ENCODE measurements around the gene KCTD17. TPM values are rescaled to one million over a fixed set of nuclear protein-coding genes. Genes with fewer than 3 reads are reported as not detected.

Gene KCTD17
- total and polyA plus RNA-seq, 10 donors, result 10.7 to 27.5 (median 17.3) TPM

GRCh38 chr22:37062702-37063381 lies 11.3 kb downstream of the KCTD17 start:
- 86 to 94% (median 89%) methylated on average over 9 to 15 of the region's 15 CpGs for WGBS, 5 donors
- Histone ChIP-seq H3K36me3 (peaks cover 0 to 48% (median 15%) of the 10 kb centered on the region in 6 donors), H3K4me3 (no peak overlapping the region), H3K27ac (no peak overlapping the region), H3K9me3 (no peaks in the 10 kb centered on the region), H3K4me1 (no peaks in the 10 kb centered on the region), H3K27me3 (replicated peaks in 1 of 7) (peaks cover 0 to 13% (median 0%) of the 10 kb centered on the region in 7 donors)
- intact Hi-C loops (cut with DNase I; ENCODE audit: low total_unique reads), result no loop called here
- no peak for TF ChIP-seq CTCF (IDR thresholded peaks at IDR 0.05 in 8 of 11, conservative IDR thresholded peaks at IDR 0.05 in 3 of 11)
- peak in 1 of 3 donors; percentile 13 for TF ChIP-seq POLR2AphosphoS5 (IDR thresholded peaks at IDR 0.05)
- TF ChIP-seq POLR2A (IDR thresholded peaks at IDR 0.05), result no peak
- DNase-seq, result no peak

GRCh38 chr22:37063431-37064420 lies 12.2 kb downstream of the KCTD17 start:
- DNase-seq, result no peak
- H3K27me3 ChIP-seq (replicated peaks in 1 of 7), result peaks cover 0 to 22% (median 7%) of the 10 kb centered on the region in 7 donors
- no peaks in the 10 kb centered on the region for H3K9me3 ChIP-seq
- whole genome bisulfite sequencing, 5 donors, result 81 to 87% (median 84%) methylated on average over 27 to 28 of the region's 28 CpGs
- intact Hi-C loops (cut with DNase I; ENCODE audit: low total_unique reads), result no loop called here
- no peak overlapping the region for H3K4me3 ChIP-seq
- peaks cover 0 to 39% (median 11%) of the 10 kb centered on the region in 6 donors for H3K36me3 ChIP-seq
- H3K27ac ChIP-seq, result no peak overlapping the region
- H3K4me1 ChIP-seq, result peaks cover 0 to 1% (median 0%) of the 10 kb centered on the region in 6 donors
- TF ChIP-seq POLR2AphosphoS5 (IDR thresholded peaks at IDR 0.05) (no peak), CTCF (IDR thresholded peaks at IDR 0.05 in 8 of 11, conservative IDR thresholded peaks at IDR 0.05 in 3 of 11) (no peak), POLR2A (IDR thresholded peaks at IDR 0.05) (no peak)

- Histone ChIP-seq H3K4me3 (no peak overlapping the region), H3K9me3 (no peaks in the 10 kb centered on the region), H3K27me3 (replicated peaks in 1 of 7) (peaks cover 0 to 30% (median 15%) of the 10 kb centered on the region in 7 donors), H3K4me1 (peaks cover 0 to 5% (median 0%) of the 10 kb centered on the region in 6 donors), H3K36me3 (peaks cover 0 to 31% (median 7%) of the 10 kb centered on the region in 6 donors), H3K27ac (no peak overlapping the region)
- WGBS, 5 donors, result 90 to 97% (median 93%) methylated on average over 11 of the region's 11 CpGs
- no peak for TF ChIP-seq POLR2AphosphoS5 (IDR thresholded peaks at IDR 0.05)
- TF ChIP-seq POLR2A (IDR thresholded peaks at IDR 0.05), result no peak
- no peak for TF ChIP-seq CTCF (IDR thresholded peaks at IDR 0.05 in 8 of 11, conservative IDR thresholded peaks at IDR 0.05 in 3 of 11)
- no peak for DNase-seq
- intact Hi-C loops (cut with DNase I; ENCODE audit: low total_unique reads), result no loop called here
These were observed 13.0 kb downstream of the KCTD17 start for GRCh38 chr22:37064553-37064952.
